Activated naive CD8-positive, alpha-beta T cell treated with anti-CD3 and anti-CD28 coated beads, Interleukin-2, amount 10 ng/mL, durations not matched to agents 7 days and 5 days (primary cell): Measurements from ENCODE around the gene OR5C1. TPM values are rescaled to one million over a fixed set of nuclear protein-coding genes. Genes with fewer than 3 reads are reported as not detected.

ENCODE experiments used
- total RNA-seq, 2 experiments: library from RNA; stranded (reverse); gene quantifications; one replicate each; pipeline ENCODE4 v1.2.3, GENCODE V29; 2021

OR5C1 gene
- total RNA-seq, 2 experiments from 2014 or later, result not detected

Other genes with a start within 250 kb of the OR5C1 start
- gene OR1N2, start 235.8 kb upstream of the OR5C1 start, total RNA-seq, result under 1 TPM in 1 of 2 experiments, not detected in 1; 0.30 TPM
- not detected for gene OR1L8, start 205.5 kb upstream of the OR5C1 start, total RNA-seq
- gene OR1Q1, start 174.2 kb upstream of the OR5C1 start, total RNA-seq, result under 1 TPM in 1 of 2 experiments, not detected in 1; 0.33 TPM
- not detected for gene OR1B1, start 131.3 kb upstream of the OR5C1 start, total RNA-seq
- gene OR1L1, start 127.2 kb upstream of the OR5C1 start, total RNA-seq, result not detected
- not detected for gene OR1L3, start 113.8 kb upstream of the OR5C1 start, total RNA-seq
- not detected for gene OR1L4, start 64.9 kb upstream of the OR5C1 start, total RNA-seq
- not detected for gene OR1L6, start 46.6 kb upstream of the OR5C1 start, total RNA-seq
- not detected for gene OR1K1, start 11.2 kb downstream of the OR5C1 start, total RNA-seq
- gene PDCL, start 39.7 kb downstream of the OR5C1 start, total RNA-seq, result 10 to 100 TPM; 24.3 to 26.6 TPM
- 10 to 100 TPM; 52.6 to 55.0 TPM for gene RC3H2, start 116.4 kb downstream of the OR5C1 start, total RNA-seq
- gene ZBTB6, start 124.4 kb downstream of the OR5C1 start, total RNA-seq, result 10 to 100 TPM; 13.0 to 13.6 TPM
- gene ZBTB26, start 142.6 kb downstream of the OR5C1 start, total RNA-seq, result 10 to 100 TPM in 1 of 2 experiments, 1 to 10 TPM in 1; 8.3 to 11.2 TPM
- gene RABGAP1, start 152.1 kb downstream of the OR5C1 start, total RNA-seq, result 10 to 100 TPM; 25.5 to 27.7 TPM
- gene GPR21, start 244.7 kb downstream of the OR5C1 start, total RNA-seq, result 1 to 10 TPM in 1 of 2 experiments, under 1 TPM in 1; 0.40 to 1.2 TPM